Epithelial cell of alveolus of lung (primary cell): ENCODE data around the gene DHDH. TPM values are rescaled to one million over a fixed set of nuclear protein-coding genes. Genes with fewer than 3 reads are reported as not detected.

Experiments
- total RNA-seq: library from RNA; depleted of rRNA; stranded (reverse); fragments of >200 nt; gene quantifications from 2 replicates; pipeline ENCODE4 v1.2.1, GENCODE V29; 2015

DHDH gene
- total RNA-seq = 0.16 TPM in 1 of 2 replicates, not detected in the other

GRCh38 chr19:48933382-48933932 is at the start of gene DHDH:
TSS of gene DHDH (plus strand) at chr19:48933699. CDS start at chr19:48933722, 23 bp downstream.

GRCh38 chr19:48899781-48900476 is 33.6 kb upstream of the DHDH start, which contains the start of gene NUCB1:
TSS of gene NUCB1 (plus strand) at chr19:48900312. CDS start at chr19:48900797, 485 bp downstream.

GRCh38 chr19:48954595-48955307 is 21.3 kb downstream of the DHDH start, which contains the start of gene BAX:
TSS of gene BAX (plus strand) at chr19:48954875. CDS start at chr19:48954929, 54 bp downstream.

GRCh38 chr19:48965040-48965805 is 31.7 kb downstream of the DHDH start, which contains the start of gene FTL:
TSS of gene FTL (plus strand) at chr19:48965309. CDS start at chr19:48965508, 199 bp downstream.

GRCh38 chr19:48993175-48994034 is 59.9 kb downstream of the DHDH start, which contains the start of the genes GYS1 and RUVBL2:
TSS of gene GYS1 (minus strand) at chr19:48993309. CDS start at chr19:48993112, 197 bp downstream.
TSS of gene RUVBL2 (plus strand) at chr19:48993887. CDS start at chr19:48993912, 25 bp downstream.

Other genes starting within 250 kb of the DHDH start
- 0.13 TPM in 1 of 2 replicates, not detected in the other for gene FUT2, start 237.7 kb upstream of the DHDH start, total RNA-seq
- 0.56 and 1.6 TPM in 2 replicates for gene MAMSTR, start 214.0 kb upstream of the DHDH start, total RNA-seq
- gene RASIP1, start 193.1 kb upstream of the DHDH start, total RNA-seq = 3.4 and 8.3 TPM in 2 replicates
- 0.56 TPM in 1 of 2 replicates, not detected in the other for gene IZUMO1, start 186.8 kb upstream of the DHDH start, total RNA-seq
- 0.39 TPM in 1 of 2 replicates, not detected in the other for gene FUT1, start 181.1 kb upstream of the DHDH start, total RNA-seq
- gene FGF21, start 178.2 kb upstream of the DHDH start, total RNA-seq = not detected in 2 replicates
- gene BCAT2, start 122.7 kb upstream of the DHDH start, total RNA-seq = 54.6 and 56.7 TPM in 2 replicates
- gene HSD17B14, start 97.2 kb upstream of the DHDH start, total RNA-seq = 4.0 and 4.6 TPM in 2 replicates
- 18.4 and 23.8 TPM in 2 replicates for gene PLEKHA4, start 65.1 kb upstream of the DHDH start, total RNA-seq
- 34.5 and 39.9 TPM in 2 replicates for gene PPP1R15A, start 61.3 kb upstream of the DHDH start, total RNA-seq
- gene TULP2, start 35.0 kb upstream of the DHDH start, total RNA-seq = not detected in 2 replicates
- gene NUCB1, start 33.4 kb upstream of the DHDH start, total RNA-seq = 337 and 467 TPM in 2 replicates
- 111 and 161 TPM in 2 replicates for gene BAX, start 21.2 kb downstream of the DHDH start, total RNA-seq
- gene FTL, start 31.6 kb downstream of the DHDH start, total RNA-seq = 4,137 and 8,306 TPM in 2 replicates
- gene GYS1, start 59.6 kb downstream of the DHDH start, total RNA-seq = 47.3 and 78.4 TPM in 2 replicates
- gene RUVBL2, start 60.2 kb downstream of the DHDH start, total RNA-seq = 111 and 241 TPM in 2 replicates
- gene LHB, start 83.4 kb downstream of the DHDH start, total RNA-seq = 0.52 and 1.2 TPM in 2 replicates
- 1.3 TPM in 1 of 2 replicates, not detected in the other for gene CGB3, start 90.6 kb downstream of the DHDH start, total RNA-seq
- gene CGB2, start 98.2 kb downstream of the DHDH start, total RNA-seq = not detected in 2 replicates
- not detected in 2 replicates for gene CGB1, start 103.2 kb downstream of the DHDH start, total RNA-seq
- gene CGB5, start 110.1 kb downstream of the DHDH start, total RNA-seq = 12.3 TPM in 1 of 2 replicates, not detected in the other
- gene CGB8, start 115.4 kb downstream of the DHDH start, total RNA-seq = 0.91 TPM in 1 of 2 replicates, not detected in the other
- gene CGB7, start 124.0 kb downstream of the DHDH start, total RNA-seq = 0.40 and 2.7 TPM in 2 replicates
- gene NTF4, start 131.1 kb downstream of the DHDH start, total RNA-seq = not detected in 2 replicates
- not detected in 2 replicates for gene KCNA7, start 139.0 kb downstream of the DHDH start, total RNA-seq
- gene SNRNP70, start 151.8 kb downstream of the DHDH start, total RNA-seq = 119 and 145 TPM in 2 replicates
- 3.1 and 7.0 TPM in 2 replicates for gene LIN7B, start 180.7 kb downstream of the DHDH start, total RNA-seq
- gene C19orf73, start 185.4 kb downstream of the DHDH start, total RNA-seq = 0.32 and 4.8 TPM in 2 replicates
- gene PPFIA3, start 185.8 kb downstream of the DHDH start, total RNA-seq = 2.1 and 8.9 TPM in 2 replicates
- gene HRC, start 221.7 kb downstream of the DHDH start, total RNA-seq = 0.32 TPM in 1 of 2 replicates, not detected in the other
- gene TRPM4, start 224.1 kb downstream of the DHDH start, total RNA-seq = 12.0 and 12.8 TPM in 2 replicates